Measurements from ENCODE around the gene OR9Q1.

- TF ChIP-seq CTCF (IDR thresholded peaks at IDR 0.05) (no peak), POLR2AphosphoS5 (IDR thresholded peaks at IDR 0.05) (no peak), POLR2A (IDR thresholded peaks at IDR 0.05; ENCODE audit: low read depth) (no peak)
Observed at GRCh38 chr11:58027341-58027740, 3.7 kb downstream of the OR9Q1 start.
